Tibial nerve (tissue), 4 donors: Measurements from ENCODE around the gene ANKRD49. TPM values are rescaled to one million over a fixed set of nuclear protein-coding genes. Genes with fewer than 3 reads are reported as not detected.
A peak's percentile ranks its signal among the peaks of the same experiment; 100 is the strongest.

Source experiments
- DNase-seq, 2 donors: peaks; one replicate each; pipeline ENCODE4 v3.0.0-alpha.2; 2019; ENCODE audit warnings: low spot score in 2 of 2
- H3K27ac ChIP-seq, 4 donors: fragments of 200-600 bp; sonication (generic) in 3 of 4; one replicate each; pipeline ENCODE4 v1.5.1; 2017 to 2019; ENCODE audit warnings: mild to moderate bottlenecking in 1 of 4
- H3K27me3 ChIP-seq, 2 donors: fragments of 200-600 bp; sonication (generic) in 1 of 2; one replicate each; pipeline versions ENCODE4 v1.5.1 to v1.6.0; 2017 to 2019
- H3K36me3 ChIP-seq, 3 donors: fragments of 200-600 bp; sonication (generic); one replicate each; pipeline ENCODE4 v1.5.1; 2018 to 2019
- H3K4me1 ChIP-seq, 4 donors: fragments of 200-600 bp; sonication (generic) in 3 of 4; one replicate each; pipeline ENCODE4 v1.5.1; 2017 to 2019
- H3K4me3 ChIP-seq, 4 donors: fragments of 200-600 bp; sonication (generic) in 3 of 4; one replicate each; pipeline ENCODE4 v1.5.1; 2017 to 2019; ENCODE audit warnings: mild to moderate bottlenecking in 1 of 4, moderate library complexity in 1 of 4
- H3K9me3 ChIP-seq, 4 donors: fragments of 200-600 bp; sonication (generic) in 3 of 4; one replicate each; pipeline ENCODE4 v1.5.1; 2017 to 2019
- CTCF ChIP-seq, 5 experiments: fragments of 200-600 bp in 3 of 5; fragments of 450-650 bp in 2 of 5; sonication (generic) in 3 of 5; IDR thresholded peaks; one replicate each; pipeline ENCODE4 v1.5.1; 2016 to 2019; ENCODE audit warnings: antibody characterized with exemption in 5 of 5, mild to moderate bottlenecking in 3 of 5, moderate library complexity in 2 of 5
- EP300 ChIP-seq, 2 donors: sonication (generic); formaldehyde crosslinking; IDR thresholded peaks; one replicate each; pipeline ENCODE4 v1.6.1; 2017; ENCODE audit warnings: antibody characterized with exemption in 2 of 2, mild to moderate bottlenecking in 1 of 2
- POLR2A ChIP-seq, 2 donors: fragments of 450-650 bp; IDR thresholded peaks; one replicate each; pipeline ENCODE4 v1.6.1; 2017; ENCODE audit warnings: antibody characterized with exemption in 2 of 2, mild to moderate bottlenecking in 2 of 2, moderate library complexity in 2 of 2
- WGBS, 2 donors: methylation state at CpG; one replicate each; pipeline ENCODE4 v1.1.5; 2018; 5-methylcytosine and 5-hydroxymethylcytosine counted together
- small RNA-seq: library from RNA; depleted of rRNA; stranded (forward); fragments of <200 nt; gene quantifications from one replicate; pipeline ENCODE3, GENCODE V24; 2016
- total RNA-seq, 4 donors: library from RNA; depleted of rRNA; stranded (reverse); fragments of >200 nt; gene quantifications; one replicate each; pipeline ENCODE4 v1.1.0, GENCODE V29; 2016

The ANKRD49 gene
- total RNA-seq, 4 donors from 2014 or later, result 9.2 to 44.9 (median 16.8) TPM

GRCh38 chr11:94544646-94545263 is 51.0 kb downstream of the ANKRD49 start:
- H3K4me1 ChIP-seq, result peaks cover 0 to 63% (median 29%) of the 10 kb centered on the region in 4 donors
- H3K27me3 ChIP-seq, result no peaks in the 10 kb centered on the region
- peak overlapping the region; percentile 65 to 77 (median 72) for H3K4me3 ChIP-seq
- no peaks in the 10 kb centered on the region for H3K9me3 ChIP-seq
- no peak for DNase-seq
- WGBS, 2 donors, result 16% methylated on average over 32 of the region's 59 CpGs; no CpG with 5 or more reads in 1 of the 2 donors
- peak overlapping the region; percentile 91 to 98 (median 94) for H3K27ac ChIP-seq
- TF ChIP-seq POLR2A (IDR thresholded peaks at IDR 0.05), result no peak
- TF ChIP-seq CTCF (IDR thresholded peaks at IDR 0.05), result no peak
- TF ChIP-seq EP300 (IDR thresholded peaks at IDR 0.05), result no peak
- peaks cover 0 to 6% (median 0%) of the 10 kb centered on the region in 3 donors for H3K36me3 ChIP-seq

- Histone ChIP-seq H3K36me3 (peaks cover 0 to 6% (median 0%) of the 10 kb centered on the region in 3 donors), H3K4me3 (peak overlapping the region; percentile 65 to 77 (median 72)), H3K4me1 (peaks cover 0 to 63% (median 31%) of the 10 kb centered on the region in 4 donors), H3K27me3 (no peaks in the 10 kb centered on the region), H3K27ac (peak overlapping the region in 2 of 4 donors; percentile 97 to 98), H3K9me3 (no peaks in the 10 kb centered on the region)
- no peak for TF ChIP-seq EP300 (IDR thresholded peaks at IDR 0.05)
- TF ChIP-seq POLR2A (IDR thresholded peaks at IDR 0.05), result no peak
- no peak for TF ChIP-seq CTCF (IDR thresholded peaks at IDR 0.05)
- WGBS, 2 donors, result 72 to 76% methylated on average over 45 to 52 of the region's 54 CpGs
- no peak for DNase-seq
Measured at GRCh38 chr11:94545264-94546161, 51.7 kb downstream of the ANKRD49 start.

- TF ChIP-seq POLR2A (IDR thresholded peaks at IDR 0.05) (no peak), CTCF (IDR thresholded peaks at IDR 0.05) (no peak), EP300 (IDR thresholded peaks at IDR 0.05) (no peak)
- H3K36me3 ChIP-seq, result peaks cover 0 to 6% (median 0%) of the 10 kb centered on the region in 3 donors
- no peak for DNase-seq
- no peaks in the 10 kb centered on the region for H3K27me3 ChIP-seq
- no peak overlapping the region for H3K27ac ChIP-seq
- peak overlapping the region in 2 of 4 donors; percentile 69 to 74 for H3K4me3 ChIP-seq
- WGBS, 2 donors, result 79 to 83% methylated on average over 2 of the region's 2 CpGs
- H3K9me3 ChIP-seq, result no peaks in the 10 kb centered on the region
- H3K4me1 ChIP-seq, result peaks cover 0 to 63% (median 31%) of the 10 kb centered on the region in 4 donors
Measured at GRCh38 chr11:94546162-94546470, 52.3 kb downstream of the ANKRD49 start.

GRCh38 chr11:94546886-94547285 is 53.1 kb downstream of the ANKRD49 start:
- Histone ChIP-seq H3K4me3 (peak overlapping the region in 1 of 4 donors; percentile 69), H3K9me3 (no peaks in the 10 kb centered on the region), H3K27me3 (no peaks in the 10 kb centered on the region), H3K36me3 (peaks cover 0 to 6% (median 0%) of the 10 kb centered on the region in 3 donors), H3K4me1 (peaks cover 0 to 63% (median 31%) of the 10 kb centered on the region in 4 donors), H3K27ac (no peak overlapping the region)
- no peak for DNase-seq
- WGBS, 2 donors, result 80 to 100% methylated on average over 1 of the region's 1 CpG
- no peak for TF ChIP-seq POLR2A (IDR thresholded peaks at IDR 0.05)
- TF ChIP-seq EP300 (IDR thresholded peaks at IDR 0.05), result no peak
- no peak for TF ChIP-seq CTCF (IDR thresholded peaks at IDR 0.05)

- H3K27me3 ChIP-seq, result no peaks in the 10 kb centered on the region
- peaks cover 0 to 52% (median 26%) of the 10 kb centered on the region in 4 donors for H3K4me1 ChIP-seq
- no peaks in the 10 kb centered on the region for H3K9me3 ChIP-seq
- H3K4me3 ChIP-seq, result no peak overlapping the region
- no peak overlapping the region for H3K27ac ChIP-seq
- 70 to 77% methylated on average over 5 of the region's 5 CpGs for WGBS, 2 donors
- no peak for DNase-seq
- peaks cover 0 to 6% (median 0%) of the 10 kb centered on the region in 3 donors for H3K36me3 ChIP-seq
- TF ChIP-seq EP300 (IDR thresholded peaks at IDR 0.05) (no peak), POLR2A (IDR thresholded peaks at IDR 0.05) (no peak)
Measured at GRCh38 chr11:94549146-94549545, 55.4 kb downstream of the ANKRD49 start.

Small RNA genes within 50 kb of the gene (small RNA-seq; reads per million reads assigned to genes)
- gene MIR548L, result not detected

Other genes with a start within 250 kb of the ANKRD49 start
- gene IZUMO1R, start 189.4 kb upstream of the ANKRD49 start, total RNA-seq, result under 1 TPM in 1 of 4 donors, not detected in 3; 0.59 TPM
- under 1 TPM in 1 of 4 donors, not detected in 3; 0.21 TPM for gene GPR83, start 92.6 kb upstream of the ANKRD49 start, total RNA-seq
- gene MRE11, start 140 bp upstream of the ANKRD49 start, total RNA-seq, result 10 to 100 TPM; 14.0 to 28.4 (median 17.4) TPM
- gene C11orf97, start 18.5 kb downstream of the ANKRD49 start, total RNA-seq, result not detected
- 10 to 100 TPM in 1 of 4 donors, 1 to 10 TPM in 3; 5.4 to 11.0 (median 7.7) TPM for gene FUT4, start 49.9 kb downstream of the ANKRD49 start, total RNA-seq
- gene PIWIL4, start 73.4 kb downstream of the ANKRD49 start, total RNA-seq, result 1 to 10 TPM; 7.2 to 9.0 (median 8.3) TPM